ENCODE measurements around the gene CLEC4D.

Gene CLEC4D

GRCh38 chr12:8548192-8548591, 34.9 kb downstream of the CLEC4D start:
- ChIA-PET CTCF (interaction anchor here (1.0 kb wide), 1 partner anchor 342 kb away, joined by 4 read pairs; no protein-coding TSS in a partner anchor), POLR2A (no interaction called here)
- Histone ChIP-seq H3K4me1 (ENCODE audit: control insufficient read depth, insufficient read depth, low read length) (no peaks in the 10 kb centered on the region), H3K27ac (ENCODE audit: extremely low read depth, low read depth, low read length) (no peak overlapping the region), H3K9me3 (ENCODE audit: control insufficient read depth, insufficient read depth, low read depth, low read length) (no peaks in the 10 kb centered on the region), H3K36me3 (ENCODE audit: control insufficient read depth in 2 of 2, insufficient read depth in 1 of 2, low read length in 2 of 2) (no peaks in the 10 kb centered on the region), H3K4me3 (ENCODE audit: low read depth, low read length) (no peak overlapping the region)
- TF ChIP-seq SCRT2 (tag by site-specific recombination; IDR thresholded peaks at IDR 0.05) (peak; percentile 84), SCRT1 (tag by site-specific recombination; IDR thresholded peaks at IDR 0.05; ENCODE audit: borderline replicate concordance) (peak; percentile 87), ZFHX2 (tag by site-specific recombination; conservative IDR thresholded peaks at IDR 0.05) (no peak), INSM2 (tag by site-specific recombination; IDR thresholded peaks at IDR 0.05) (no peak)

- TF ChIP-seq ZNF610 (tag by site-specific recombination; IDR thresholded peaks at IDR 0.05; ENCODE audit: borderline replicate concordance) = no peak
- no peaks in the 10 kb centered on the region for H3K36me3 ChIP-seq (ENCODE audit: control insufficient read depth in 2 of 2, insufficient read depth in 1 of 2, low read length in 2 of 2)
- no peak overlapping the region for H3K4me3 ChIP-seq (ENCODE audit: low read depth, low read length)
- no peaks in the 10 kb centered on the region for H3K4me1 ChIP-seq (ENCODE audit: control insufficient read depth, insufficient read depth, low read length)
- CTCF ChIA-PET = no interaction called here
- H3K27ac ChIP-seq (ENCODE audit: extremely low read depth, low read depth, low read length) = no peak overlapping the region
- POLR2A ChIA-PET = no interaction called here
- no peaks in the 10 kb centered on the region for H3K9me3 ChIP-seq (ENCODE audit: control insufficient read depth, insufficient read depth, low read depth, low read length)
These were observed 36.1 kb downstream of the CLEC4D start for GRCh38 chr12:8549381-8549780.

GRCh38 chr12:8553088-8553627, 39.9 kb downstream of the CLEC4D start:
- Histone ChIP-seq H3K36me3 (ENCODE audit: control insufficient read depth in 2 of 2, insufficient read depth in 1 of 2, low read length in 2 of 2) (no peaks in the 10 kb centered on the region), H3K4me3 (ENCODE audit: low read depth, low read length) (no peak overlapping the region), H3K4me1 (ENCODE audit: control insufficient read depth, insufficient read depth, low read length) (no peaks in the 10 kb centered on the region), H3K9me3 (ENCODE audit: control insufficient read depth, insufficient read depth, low read depth, low read length) (no peaks in the 10 kb centered on the region), H3K27ac (ENCODE audit: extremely low read depth, low read depth, low read length) (no peak overlapping the region)
- ChIA-PET POLR2A (no interaction called here), CTCF (interaction anchor here (2.0 kb wide), 1 partner anchor 9 kb away, joined by 12 read pairs; no protein-coding TSS in a partner anchor)
- no peak for TF ChIP-seq ZNF292 (tag by site-specific recombination; IDR thresholded peaks at IDR 0.05; ENCODE audit: borderline replicate concordance, low read depth)
- no peak for TF ChIP-seq ZNF548 (tag by site-specific recombination; IDR thresholded peaks at IDR 0.05)
- TF ChIP-seq SP2 (tag by site-specific recombination; IDR thresholded peaks at IDR 0.05) = no peak
- no peak for TF ChIP-seq HOXA7 (CRISPR knock-in tag; IDR thresholded peaks at IDR 0.05; ENCODE audit: borderline replicate concordance)
- TF ChIP-seq ZNF302 (tag by site-specific recombination; IDR thresholded peaks at IDR 0.05; ENCODE audit: low read depth) = no peak
- no peak for TF ChIP-seq ZNF26 (tag by site-specific recombination; IDR thresholded peaks at IDR 0.05)
- no peak for TF ChIP-seq ZNF623 (tag by site-specific recombination; IDR thresholded peaks at IDR 0.05)
- TF ChIP-seq ZNF23 (tag by site-specific recombination; IDR thresholded peaks at IDR 0.05; ENCODE audit: borderline replicate concordance) = no peak
- TF ChIP-seq ZNF280C (tag by site-specific recombination; IDR thresholded peaks at IDR 0.05) = no peak
- TF ChIP-seq CTCF (tag by site-specific recombination; IDR thresholded peaks at IDR 0.05) = no peak
- TF ChIP-seq ZFP3 (tag by site-specific recombination; IDR thresholded peaks at IDR 0.05; ENCODE audit: low read depth) = no peak
- no peak for TF ChIP-seq ZNF549 (tag by site-specific recombination; IDR thresholded peaks at IDR 0.05)
- no peak for TF ChIP-seq ZNF19 (tag by site-specific recombination; IDR thresholded peaks at IDR 0.05; ENCODE audit: low read depth)
- no peak for TF ChIP-seq ZNF157 (tag by site-specific recombination; IDR thresholded peaks at IDR 0.05)
- no peak for TF ChIP-seq ZBTB49 (tag by site-specific recombination; IDR thresholded peaks at IDR 0.05; ENCODE audit: low read depth)
- TF ChIP-seq SCRT1 (tag by site-specific recombination; IDR thresholded peaks at IDR 0.05; ENCODE audit: borderline replicate concordance) = peak; percentile 66
- peak; percentile 87 for TF ChIP-seq SCRT2 (tag by site-specific recombination; IDR thresholded peaks at IDR 0.05)

Data from HEK293 (cell line).